ENCODE data around the gene POU2AF1. TPM values are rescaled to one million over a fixed set of nuclear protein-coding genes. Genes with fewer than 3 reads are reported as not detected.

Gene POU2AF1
- total and polyA plus RNA-seq, 2 of the 8 experiments (the other 6 are each of a cell fraction or from before 2014, with no cell fraction given) = not detected

- ChIA-PET POLR2A (ENCODE audit: partially characterized antibody) (no interaction called here), CTCF (ENCODE audit: partially characterized antibody) (interaction anchor here (1.3 kb wide), 1 partner anchor 93 kb away, joined by 3 read pairs; no protein-coding TSS in a partner anchor)
- no peak for FAIRE-seq
- Histone ChIP-seq H2BK12ac (ENCODE audit: low read depth, low read length) (no peak overlapping the region), H2BK20ac (ENCODE audit: low read length) (no peak overlapping the region), H4K20me1 (replicated peaks in 1 of 2; ENCODE audit: control insufficient read depth in 1 of 2, insufficient read depth in 2 of 2, low read length in 2 of 2) (no peaks in the 10 kb centered on the region), H2BK5ac (ENCODE audit: low read depth, low read length) (no peak overlapping the region), H3K9me3 (ENCODE audit: insufficient read depth in 2 of 2, low read depth in 1 of 2, low read length in 1 of 2) (no peaks in the 10 kb centered on the region), H3K18ac (ENCODE audit: extremely low read depth, low read length) (no peak overlapping the region), H3K14ac (ENCODE audit: insufficient read length) (no peak overlapping the region), H3K79me2 (ENCODE audit: control insufficient read depth in 1 of 2, insufficient read depth in 2 of 2, low read length in 2 of 2) (no peaks in the 10 kb centered on the region), H3K4me1 (replicated peaks in 1 of 4; ENCODE audit: control insufficient read depth in 3 of 4, insufficient read depth in 4 of 4, low read length in 3 of 4) (peaks cover 0 to 4% (median 1%) of the 10 kb centered on the region in 4 experiments; a peak in 2 of 7 replicates), H3K36me3 (ENCODE audit: control insufficient read depth in 2 of 4, insufficient read depth in 4 of 4, low read length in 3 of 4) (no peaks in the 10 kb centered on the region), H2BK15ac (ENCODE audit: low read length) (no peak overlapping the region), H3K56ac (replicated peaks; ENCODE audit: insufficient read length, low read depth, low read length) (no peak overlapping the region), H3K79me1 (ENCODE audit: low read depth, low read length) (no peaks in the 10 kb centered on the region), H3K27ac (ENCODE audit: low read depth, low read length) (no peak overlapping the region), H3K23me2 (ENCODE audit: low read depth, low read length) (no peaks in the 10 kb centered on the region), H2AFZ (ENCODE audit: low read length) (0 out of 2 replicates have a peak overlapping the region, but pooled peaks have one; percentile 29), H3K4ac (replicated peaks; ENCODE audit: insufficient read length, low read depth, low read length) (no peak overlapping the region), H3K27me3 (replicated peaks in 1 of 4; ENCODE audit: control insufficient read depth in 3 of 4, extremely low read depth in 1 of 4, insufficient read depth in 3 of 4, low read length in 3 of 4) (no peaks in the 10 kb centered on the region), H3K23ac (ENCODE audit: insufficient read length) (no peak overlapping the region), H3K4me2 (ENCODE audit: insufficient read depth in 1 of 2, low read depth in 2 of 2, low read length in 2 of 2) (no peak overlapping the region), H2BK120ac (replicated peaks; ENCODE audit: low read depth, low read length) (no peak overlapping the region), H3K4me3 (ENCODE audit: extremely low read depth in 1 of 4, insufficient read depth in 2 of 4, low read depth in 3 of 4, low read length in 4 of 4) (no peak overlapping the region), H2AK5ac (ENCODE audit: low read depth, low read length) (no peak overlapping the region), H4K5ac (ENCODE audit: insufficient read length, low read depth, low read length) (no peak overlapping the region), H4K91ac (replicated peaks; ENCODE audit: insufficient read length, low read length) (no peak overlapping the region), H3K9ac (replicated peaks in 1 of 4; ENCODE audit: extremely low read depth in 1 of 4, low read depth in 3 of 4, low read length in 3 of 4) (no peak overlapping the region), H4K8ac (ENCODE audit: extremely low read depth, insufficient read depth, low read length) (no peak overlapping the region)
- WGBS, 2 experiments (ENCODE audit: extremely low coverage in 1 of 2, insufficient coverage in 1 of 2, insufficient read length in 1 of 2, insufficient replicate concordance in 2 of 2, low coverage in 1 of 2, low lambda C conversion rate in 2 of 2, missing lambda C conversion rate in 1 of 2) = 85% methylated on average over 6 of the region's 6 CpGs; no CpG with 5 or more reads in 1 of the 2 experiments
- DNase-seq (ENCODE audit: low read depth in 1 of 2, low spot score in 2 of 2) = no peak
Observed at GRCh38 chr11:111335549-111335948, 43.5 kb downstream of the POU2AF1 start.

Data from H1 (cell line).